Raji (cell line): Measurements from ENCODE around the gene ASIC4.

Experiments
- POLR2A ChIP-seq: IDR thresholded peaks from 2 replicates; pipeline ENCODE4 v1.6.1; 2011; ENCODE audit warnings: low read depth, low read length, control low read depth; ENCODE audit not compliant: insufficient read depth

The ASIC4 gene

GRCh38 chr2:219475697-219476651 lies 38.3 kb upstream of the ASIC4 start:
- no peak for TF ChIP-seq POLR2A

- no peak for TF ChIP-seq POLR2A
Observed at GRCh38 chr2:219476652-219477151, 37.6 kb upstream of the ASIC4 start.

GRCh38 chr2:219477179-219477578 lies 37.1 kb upstream of the ASIC4 start:
- no peak for TF ChIP-seq POLR2A

DNA sequence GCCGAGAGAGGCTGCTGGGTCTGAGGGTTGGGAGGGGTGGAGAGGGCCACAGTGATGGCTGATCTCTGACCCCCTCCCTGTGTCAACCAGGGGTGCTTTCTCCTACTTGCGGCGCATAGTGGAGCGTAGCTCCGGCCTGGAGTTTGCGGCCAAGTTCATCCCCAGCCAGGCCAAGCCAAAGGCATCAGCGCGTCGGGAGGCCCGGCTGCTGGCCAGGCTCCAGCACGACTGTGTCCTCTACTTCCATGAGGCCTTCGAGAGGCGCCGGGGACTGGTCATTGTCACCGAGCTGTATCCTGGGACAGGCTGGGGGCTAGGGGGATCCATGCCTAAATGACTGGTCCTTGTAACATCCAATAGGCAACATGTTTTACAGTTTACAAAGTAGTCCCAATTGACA lies 36.5 kb upstream of the ASIC4 start:
- no peak for TF ChIP-seq POLR2A

- no peak for TF ChIP-seq POLR2A
Observed at GRCh38 chr2:219478916-219479315, 35.4 kb upstream of the ASIC4 start.

GRCh38 chr2:219480004-219480403 lies 34.3 kb upstream of the ASIC4 start:
- TF ChIP-seq POLR2A, result no peak

DNA sequence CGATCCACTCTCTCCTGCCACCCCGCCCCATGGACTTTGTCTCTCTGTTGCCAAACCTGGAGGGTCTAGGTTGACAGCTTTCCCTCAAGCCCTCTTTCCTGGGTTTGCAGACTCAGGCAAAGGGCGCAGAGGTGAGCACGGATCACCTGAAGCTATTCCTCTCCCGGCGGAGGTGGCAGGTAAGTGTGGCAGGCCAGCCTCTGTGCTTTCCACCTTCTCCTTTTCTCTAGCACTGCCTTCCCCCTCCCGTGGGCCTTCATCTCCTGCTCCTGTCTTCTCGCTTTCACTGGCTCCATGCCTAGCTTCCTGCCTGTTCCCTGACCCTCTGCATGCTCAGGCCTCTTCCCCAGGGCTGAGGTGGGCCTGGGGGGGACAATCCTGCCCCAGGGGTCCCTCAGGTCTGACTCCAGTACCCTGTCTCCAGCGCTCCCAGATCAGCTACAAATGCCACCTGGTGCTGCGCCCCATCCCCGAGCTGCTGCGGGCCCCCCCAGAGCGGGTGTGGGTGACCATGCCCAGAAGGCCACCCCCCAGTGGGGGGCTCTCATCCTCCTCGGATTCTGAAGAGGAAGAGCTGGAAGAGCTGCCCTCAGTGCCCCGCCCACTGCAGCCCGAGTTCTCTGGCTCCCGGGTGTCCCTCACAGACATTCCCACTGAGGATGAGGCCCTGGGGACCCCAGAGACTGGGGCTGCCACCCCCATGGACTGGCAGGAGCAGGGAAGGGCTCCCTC lies 31.4 kb upstream of the ASIC4 start:
- TF ChIP-seq POLR2A, result no peak

DNA sequence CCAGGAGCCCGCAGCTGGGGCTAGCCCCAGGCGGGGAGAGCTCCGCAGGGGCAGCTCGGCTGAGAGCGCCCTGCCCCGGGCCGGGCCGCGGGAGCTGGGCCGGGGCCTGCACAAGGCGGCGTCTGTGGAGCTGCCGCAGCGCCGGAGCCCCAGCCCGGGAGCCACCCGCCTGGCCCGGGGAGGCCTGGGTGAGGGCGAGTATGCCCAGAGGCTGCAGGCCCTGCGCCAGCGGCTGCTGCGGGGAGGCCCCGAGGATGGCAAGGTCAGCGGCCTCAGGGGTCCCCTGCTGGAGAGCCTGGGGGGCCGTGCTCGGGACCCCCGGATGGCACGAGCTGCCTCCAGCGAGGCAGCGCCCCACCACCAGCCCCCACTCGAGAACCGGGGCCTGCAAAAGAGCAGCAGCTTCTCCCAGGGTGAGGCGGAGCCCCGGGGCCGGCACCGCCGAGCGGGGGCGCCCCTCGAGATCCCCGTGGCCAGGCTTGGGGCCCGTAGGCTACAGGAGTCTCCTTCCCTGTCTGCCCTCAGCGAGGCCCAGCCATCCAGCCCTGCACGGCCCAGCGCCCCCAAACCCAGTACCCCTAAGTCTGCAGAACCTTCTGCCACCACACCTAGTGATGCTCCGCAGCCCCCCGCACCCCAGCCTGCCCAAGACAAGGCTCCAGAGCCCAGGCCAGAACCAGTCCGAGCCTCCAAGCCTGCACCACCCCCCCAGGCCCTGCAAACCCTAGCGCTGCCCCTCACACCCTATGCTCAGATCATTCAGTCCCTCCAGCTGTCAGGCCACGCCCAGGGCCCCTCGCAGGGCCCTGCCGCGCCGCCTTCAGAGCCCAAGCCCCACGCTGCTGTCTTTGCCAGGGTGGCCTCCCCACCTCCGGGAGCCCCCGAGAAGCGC lies 30.6 kb upstream of the ASIC4 start:
- no peak for TF ChIP-seq POLR2A

DNA sequence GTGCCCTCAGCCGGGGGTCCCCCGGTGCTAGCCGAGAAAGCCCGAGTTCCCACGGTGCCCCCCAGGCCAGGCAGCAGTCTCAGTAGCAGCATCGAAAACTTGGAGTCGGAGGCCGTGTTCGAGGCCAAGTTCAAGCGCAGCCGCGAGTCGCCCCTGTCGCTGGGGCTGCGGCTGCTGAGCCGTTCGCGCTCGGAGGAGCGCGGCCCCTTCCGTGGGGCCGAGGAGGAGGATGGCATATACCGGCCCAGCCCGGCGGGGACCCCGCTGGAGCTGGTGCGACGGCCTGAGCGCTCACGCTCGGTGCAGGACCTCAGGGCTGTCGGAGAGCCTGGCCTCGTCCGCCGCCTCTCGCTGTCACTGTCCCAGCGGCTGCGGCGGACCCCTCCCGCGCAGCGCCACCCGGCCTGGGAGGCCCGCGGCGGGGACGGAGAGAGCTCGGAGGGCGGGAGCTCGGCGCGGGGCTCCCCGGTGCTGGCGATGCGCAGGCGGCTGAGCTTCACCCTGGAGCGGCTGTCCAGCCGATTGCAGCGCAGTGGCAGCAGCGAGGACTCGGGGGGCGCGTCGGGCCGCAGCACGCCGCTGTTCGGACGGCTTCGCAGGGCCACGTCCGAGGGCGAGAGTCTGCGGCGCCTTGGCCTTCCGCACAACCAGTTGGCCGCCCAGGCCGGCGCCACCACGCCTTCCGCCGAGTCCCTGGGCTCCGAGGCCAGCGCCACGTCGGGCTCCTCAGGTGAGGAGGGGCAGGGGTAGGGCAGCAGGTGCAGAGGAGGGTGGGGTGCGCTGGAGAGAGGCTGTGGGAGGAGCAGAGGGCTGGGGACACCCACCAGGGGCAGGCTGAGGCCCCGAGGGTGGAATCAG lies 29.7 kb upstream of the ASIC4 start:
- no peak for TF ChIP-seq POLR2A

DNA sequence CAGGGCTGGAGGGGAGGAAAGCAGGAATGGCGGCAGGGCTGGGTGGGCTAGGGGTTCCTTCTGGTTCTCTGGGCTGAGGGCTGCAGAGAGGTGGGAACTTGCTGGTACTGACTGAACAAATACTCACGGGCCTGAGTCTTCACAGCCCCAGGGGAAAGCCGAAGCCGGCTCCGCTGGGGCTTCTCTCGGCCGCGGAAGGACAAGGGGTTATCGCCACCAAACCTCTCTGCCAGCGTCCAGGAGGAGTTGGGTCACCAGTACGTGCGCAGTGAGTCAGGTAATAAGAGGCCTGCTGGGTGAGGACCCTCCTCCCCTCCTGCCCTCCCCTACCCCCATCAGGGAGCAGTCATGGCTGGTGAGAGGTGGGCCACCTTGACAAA lies 29.1 kb upstream of the ASIC4 start:
- no peak for TF ChIP-seq POLR2A

DNA sequence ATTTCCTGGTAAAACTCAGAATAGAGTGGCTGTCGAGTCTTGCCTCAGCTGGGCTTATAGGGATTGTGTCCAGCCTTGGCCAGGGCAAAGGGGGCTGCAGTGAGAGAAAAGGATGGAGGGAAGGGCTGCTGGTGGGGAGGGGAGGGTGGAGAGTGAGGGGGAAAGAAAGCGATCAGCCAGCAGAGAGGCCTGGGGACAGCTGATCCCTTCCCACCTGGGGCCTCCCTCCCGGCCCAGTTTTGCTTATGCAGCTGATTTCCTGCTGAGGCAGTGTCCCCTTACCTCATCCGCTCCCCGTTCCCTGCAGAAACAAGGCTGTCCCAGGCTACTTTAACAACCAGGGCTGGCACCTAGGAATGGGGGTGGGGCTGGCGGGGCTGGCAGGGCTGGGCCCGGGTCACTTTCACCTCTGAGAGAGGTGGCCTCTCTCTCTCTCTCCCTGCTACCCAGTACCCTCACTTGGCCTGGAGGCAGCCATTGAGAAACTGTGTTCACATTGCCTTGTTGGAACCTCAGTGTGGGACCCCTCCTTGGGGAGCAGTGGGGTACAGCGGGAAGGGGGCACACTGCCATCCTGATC lies 27.8 kb upstream of the ASIC4 start:
- TF ChIP-seq POLR2A, result no peak

DNA sequence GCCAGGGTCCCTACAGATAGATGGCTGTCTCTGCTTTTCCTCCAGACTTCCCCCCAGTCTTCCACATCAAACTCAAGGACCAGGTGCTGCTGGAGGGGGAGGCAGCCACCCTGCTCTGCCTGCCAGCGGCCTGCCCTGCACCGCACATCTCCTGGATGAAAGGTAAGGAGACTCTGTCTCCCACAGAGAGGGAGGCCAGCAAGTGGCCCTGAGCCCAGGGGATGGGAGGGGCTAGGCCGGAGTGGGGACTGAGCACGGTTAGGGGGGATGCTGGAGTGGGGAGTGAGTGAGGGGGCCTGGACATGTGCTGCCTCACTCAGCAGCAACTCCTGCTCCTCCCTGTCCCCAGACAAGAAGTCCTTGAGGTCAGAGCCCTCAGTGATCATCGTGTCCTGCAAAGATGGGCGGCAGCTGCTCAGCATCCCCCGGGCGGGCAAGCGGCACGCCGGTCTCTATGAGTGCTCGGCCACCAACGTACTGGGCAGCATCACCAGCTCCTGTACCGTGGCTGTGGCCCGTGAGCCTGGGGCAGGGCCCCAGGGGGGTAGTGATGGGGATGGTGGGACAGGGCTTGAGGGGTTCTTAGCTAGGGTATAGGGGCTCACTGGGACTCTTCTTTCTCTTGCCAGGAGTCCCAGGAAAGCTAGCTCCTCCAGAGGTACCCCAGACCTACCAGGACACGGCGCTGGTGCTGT lies 26.0 kb upstream of the ASIC4 start:
- TF ChIP-seq POLR2A, result no peak

DNA sequence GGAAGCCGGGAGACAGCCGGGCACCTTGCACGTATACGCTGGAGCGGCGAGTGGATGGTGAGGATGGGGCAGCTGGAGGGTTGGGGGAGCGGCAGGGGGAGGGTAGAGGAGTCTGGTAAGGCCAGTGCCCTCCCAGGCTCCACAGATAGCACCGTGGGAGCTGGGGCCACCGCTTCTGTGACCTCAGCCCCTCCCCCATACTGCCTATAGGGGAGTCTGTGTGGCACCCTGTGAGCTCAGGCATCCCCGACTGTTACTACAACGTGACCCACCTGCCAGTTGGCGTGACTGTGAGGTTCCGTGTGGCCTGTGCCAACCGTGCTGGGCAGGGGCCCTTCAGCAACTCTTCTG lies 25.5 kb upstream of the ASIC4 start:
- TF ChIP-seq POLR2A, result no peak
